WI38 (cell line): ENCODE results near the gene CRBN.
A peak's percentile ranks its signal among the peaks of the same experiment; 100 is the strongest.

Experiments used
- H3K4me3 ChIP-seq: 2 replicates; pipeline ENCODE4 v1.5.1; 2011; ENCODE audit warnings: low read depth, mild to moderate bottlenecking, control low read depth, low read length
- TF ChIP-seq, protein P1 (sequence below): IDR thresholded peaks from 2 replicates; pipeline ENCODE4 v1.5.1; 2012; ENCODE audit warnings: low read depth, mild to moderate bottlenecking, control low read depth, low read length

The CRBN gene

DNA sequence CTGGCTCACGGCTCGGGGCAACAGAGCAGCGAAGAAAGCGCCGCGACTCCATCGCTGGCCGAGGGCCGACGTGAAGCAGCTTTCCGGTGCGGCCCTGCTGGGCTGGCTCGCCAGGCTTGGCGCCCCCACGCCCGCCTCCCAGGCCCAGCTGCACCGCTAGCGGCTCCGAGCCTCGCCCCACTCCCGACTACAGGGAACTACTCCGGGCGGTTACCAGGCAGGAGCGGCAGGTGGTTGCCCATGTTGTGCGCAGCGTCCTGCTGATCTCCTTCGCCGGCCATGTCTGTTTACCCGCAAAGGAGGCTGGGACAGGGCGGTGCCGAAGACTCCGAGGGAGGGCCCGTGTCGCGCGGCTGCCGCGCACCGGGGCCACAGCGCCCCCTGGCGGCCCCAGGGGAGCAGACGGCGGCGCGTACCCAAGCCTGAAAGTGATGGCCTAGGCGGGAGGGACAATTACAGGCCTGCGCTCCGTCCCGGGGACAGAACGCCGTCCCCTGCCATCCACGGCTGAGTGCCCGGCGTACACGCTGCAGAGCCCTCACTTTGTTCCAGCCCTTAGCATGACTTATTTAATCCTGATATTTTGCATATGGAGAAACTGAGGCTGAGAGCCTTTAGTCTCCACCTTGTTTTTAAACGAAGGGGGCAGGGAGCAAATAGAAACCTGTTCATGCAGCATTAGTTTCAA, at the start of gene CRBN:
TSS of gene CRBN (minus strand) at position 285 of the 688 bp plus-strand sequence. CDS start at position 281, 4 bp downstream.
- TF ChIP-seq, protein P1, sequence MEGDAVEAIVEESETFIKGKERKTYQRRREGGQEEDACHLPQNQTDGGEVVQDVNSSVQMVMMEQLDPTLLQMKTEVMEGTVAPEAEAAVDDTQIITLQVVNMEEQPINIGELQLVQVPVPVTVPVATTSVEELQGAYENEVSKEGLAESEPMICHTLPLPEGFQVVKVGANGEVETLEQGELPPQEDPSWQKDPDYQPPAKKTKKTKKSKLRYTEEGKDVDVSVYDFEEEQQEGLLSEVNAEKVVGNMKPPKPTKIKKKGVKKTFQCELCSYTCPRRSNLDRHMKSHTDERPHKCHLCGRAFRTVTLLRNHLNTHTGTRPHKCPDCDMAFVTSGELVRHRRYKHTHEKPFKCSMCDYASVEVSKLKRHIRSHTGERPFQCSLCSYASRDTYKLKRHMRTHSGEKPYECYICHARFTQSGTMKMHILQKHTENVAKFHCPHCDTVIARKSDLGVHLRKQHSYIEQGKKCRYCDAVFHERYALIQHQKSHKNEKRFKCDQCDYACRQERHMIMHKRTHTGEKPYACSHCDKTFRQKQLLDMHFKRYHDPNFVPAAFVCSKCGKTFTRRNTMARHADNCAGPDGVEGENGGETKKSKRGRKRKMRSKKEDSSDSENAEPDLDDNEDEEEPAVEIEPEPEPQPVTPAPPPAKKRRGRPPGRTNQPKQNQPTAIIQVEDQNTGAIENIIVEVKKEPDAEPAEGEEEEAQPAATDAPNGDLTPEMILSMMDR, result peak; percentile 92
- peak within 1 kb of the TSS; percentile 82 for H3K4me3 ChIP-seq

DNA sequence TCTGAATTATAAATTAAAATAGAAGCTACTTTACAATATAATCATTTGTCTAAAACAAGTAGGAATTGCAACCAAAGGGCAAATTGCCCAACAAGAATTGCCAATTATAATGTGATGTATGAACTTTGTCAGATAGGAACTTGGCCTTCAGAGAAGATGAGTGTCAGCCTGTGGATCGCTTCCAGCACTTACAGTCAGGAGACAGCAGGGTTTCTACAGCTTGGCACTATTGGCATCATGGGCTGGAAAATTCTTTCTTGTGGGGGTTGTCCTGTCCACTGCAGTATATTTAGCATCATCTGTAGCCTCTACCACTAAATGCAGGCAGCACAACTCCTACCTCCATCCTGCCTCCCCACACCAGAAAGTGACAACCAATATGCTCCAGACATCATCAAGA, 48.1 kb upstream of the CRBN start:
- H3K4me3 ChIP-seq, result no peak overlapping the region
- TF ChIP-seq, protein P1, result no peak

DNA sequence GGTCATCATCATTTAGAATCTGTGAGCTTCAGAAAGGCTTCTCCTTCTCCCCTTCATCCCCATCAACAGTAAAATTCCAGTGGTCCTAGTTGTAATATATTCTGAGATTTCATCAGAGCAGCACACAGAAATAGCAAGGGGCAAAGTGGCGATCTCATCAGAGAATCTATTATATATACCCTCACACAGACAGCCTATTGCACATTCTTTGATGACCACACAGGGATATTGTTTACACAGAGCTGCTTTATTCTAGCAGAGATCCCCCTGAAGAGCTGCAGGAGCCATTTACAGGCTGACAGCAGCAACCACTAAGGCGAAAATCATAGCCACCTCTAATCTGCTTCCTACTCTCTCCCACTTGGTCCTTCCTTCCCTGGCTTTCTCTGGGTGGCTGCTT, 42.0 kb upstream of the CRBN start:
- TF ChIP-seq, protein P1, result no peak
- no peak overlapping the region for H3K4me3 ChIP-seq

GRCh38 chr3:3216401-3216800, 36.9 kb upstream of the CRBN start:
- no peak overlapping the region for H3K4me3 ChIP-seq
- TF ChIP-seq, protein P1, result no peak

DNA sequence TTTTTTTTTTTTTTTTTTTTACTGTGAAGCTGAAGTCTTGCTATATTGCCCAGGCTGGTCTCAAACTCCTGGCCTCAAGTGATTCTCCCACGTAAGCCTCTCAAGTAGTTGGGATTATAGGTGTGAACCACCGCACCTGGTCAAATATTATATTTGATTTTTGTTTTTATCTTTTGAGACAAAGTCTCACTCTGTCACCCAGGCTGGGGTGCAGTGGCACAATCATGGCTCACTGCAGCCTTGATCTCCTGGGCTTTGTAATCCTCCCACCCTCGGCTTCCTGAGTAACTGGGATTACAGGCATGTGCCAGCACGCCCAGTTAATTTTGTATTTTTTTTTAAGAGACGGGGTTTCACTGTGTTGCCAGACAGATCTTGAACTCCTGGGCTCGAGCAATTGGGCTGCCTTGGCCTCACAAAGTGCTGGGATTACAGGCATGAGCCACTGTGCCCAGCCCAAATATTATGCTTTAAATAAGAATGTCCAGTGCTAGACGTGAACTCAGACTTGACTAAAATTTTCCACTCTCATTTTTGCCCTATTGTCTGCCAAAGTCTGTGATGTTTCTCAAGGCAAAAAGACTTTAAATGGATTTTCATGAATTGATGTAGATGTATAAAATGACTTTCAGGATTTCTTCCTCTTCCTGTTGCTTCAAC, 33.4 kb upstream of the CRBN start:
- TF ChIP-seq, protein P1, result no peak
- H3K4me3 ChIP-seq, result no peak overlapping the region

DNA sequence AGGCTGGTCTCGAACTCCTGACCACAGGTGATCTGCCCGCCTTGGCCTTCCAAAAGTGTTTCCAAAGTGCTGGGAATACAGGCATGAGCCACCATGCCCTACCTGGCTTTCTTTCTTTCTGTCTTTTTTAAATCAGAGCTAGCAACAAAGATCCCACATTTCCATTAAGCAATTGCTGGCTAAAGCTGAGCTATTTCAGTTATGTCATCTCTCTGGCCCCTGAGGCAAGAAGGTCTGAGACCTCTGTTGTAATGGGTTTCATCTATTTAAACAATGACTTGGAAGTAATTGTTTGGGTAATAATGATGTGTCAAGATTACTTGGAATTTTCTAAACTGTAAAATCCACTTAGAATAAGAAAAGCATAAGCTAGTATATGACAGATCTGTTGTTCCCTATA, 30.2 kb upstream of the CRBN start:
- TF ChIP-seq, protein P1, result no peak
- H3K4me3 ChIP-seq, result no peak overlapping the region

GRCh38 chr3:3209057-3209456, 29.6 kb upstream of the CRBN start:
- no peak overlapping the region for H3K4me3 ChIP-seq
- TF ChIP-seq, protein P1, result no peak
